NCI-H187 treated with DMSO at 0.1 percent for 48 hours (cell line): ENCODE measurements around the gene LRRC4C.
"Not testable (repeated sequence)": the region's sequence is repeated elsewhere in the genome, so short reads cannot be mapped to it uniquely, and the experiment has no call there.

Source experiments
- DNase-seq: peaks from one replicate; lab custom pipeline; 2025; lab: John Stamatoyannopoulos, UW

Gene LRRC4C

DNA sequence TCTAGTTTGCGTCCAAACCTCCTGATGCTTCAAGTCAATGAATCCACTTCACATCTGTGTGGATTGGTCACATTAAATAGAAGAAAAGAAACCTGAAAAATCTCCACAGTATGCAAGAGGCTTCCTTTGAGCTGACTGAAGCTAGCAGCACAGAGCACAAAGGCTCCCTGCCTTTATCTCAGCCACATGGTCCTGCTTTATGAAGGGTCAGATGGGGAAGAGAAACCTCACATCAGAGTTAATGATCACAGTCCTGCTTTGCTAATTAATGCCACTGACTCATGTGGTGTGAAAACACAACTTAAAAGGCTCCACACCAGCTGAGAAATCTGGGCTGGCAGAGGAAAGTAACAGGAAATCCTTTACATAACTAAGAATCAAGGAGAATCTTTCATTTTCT lies 1291.0 kb downstream of the LRRC4C start:
- no peak for DNase-seq

DNA sequence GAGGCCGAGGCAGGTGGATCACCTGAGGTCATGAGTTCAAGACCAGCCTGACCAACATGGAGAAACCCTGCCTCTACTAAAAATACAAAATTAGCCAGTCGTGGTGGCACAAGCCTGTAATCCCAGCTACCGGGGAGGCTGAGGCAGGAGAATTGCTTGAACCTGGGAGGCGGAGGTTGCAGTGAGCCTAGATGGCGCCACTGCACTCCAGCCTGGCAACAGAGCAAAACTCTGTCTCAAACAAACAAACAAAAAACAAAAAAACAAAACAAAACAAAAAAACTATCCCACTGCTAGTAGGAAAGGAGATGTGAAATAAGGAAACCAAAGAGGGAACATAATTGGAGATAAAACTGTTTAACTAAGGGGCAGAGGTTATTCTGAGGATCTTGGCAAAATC lies 1291.6 kb downstream of the LRRC4C start:
- DNase-seq: not testable (repeated sequence)

DNA sequence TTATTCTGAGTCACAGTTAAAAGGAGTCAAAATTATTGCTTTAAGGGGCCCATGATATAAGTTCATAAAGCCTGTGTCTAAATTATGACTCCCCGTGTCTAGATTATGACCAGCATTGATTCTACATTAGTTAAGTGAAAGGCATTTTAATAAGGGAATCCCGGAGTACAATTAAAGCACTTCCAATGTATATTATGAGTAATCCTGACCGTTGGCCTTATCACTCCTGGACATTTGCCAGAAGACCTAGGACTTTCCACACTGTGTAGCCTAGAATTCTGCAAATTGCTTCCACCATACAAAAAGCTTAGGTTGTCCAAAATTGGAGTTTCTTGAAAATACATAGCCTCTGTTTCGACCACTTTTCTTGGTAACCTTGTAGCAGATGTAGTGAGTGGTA lies 1292.6 kb downstream of the LRRC4C start:
- DNase-seq: no peak

DNA sequence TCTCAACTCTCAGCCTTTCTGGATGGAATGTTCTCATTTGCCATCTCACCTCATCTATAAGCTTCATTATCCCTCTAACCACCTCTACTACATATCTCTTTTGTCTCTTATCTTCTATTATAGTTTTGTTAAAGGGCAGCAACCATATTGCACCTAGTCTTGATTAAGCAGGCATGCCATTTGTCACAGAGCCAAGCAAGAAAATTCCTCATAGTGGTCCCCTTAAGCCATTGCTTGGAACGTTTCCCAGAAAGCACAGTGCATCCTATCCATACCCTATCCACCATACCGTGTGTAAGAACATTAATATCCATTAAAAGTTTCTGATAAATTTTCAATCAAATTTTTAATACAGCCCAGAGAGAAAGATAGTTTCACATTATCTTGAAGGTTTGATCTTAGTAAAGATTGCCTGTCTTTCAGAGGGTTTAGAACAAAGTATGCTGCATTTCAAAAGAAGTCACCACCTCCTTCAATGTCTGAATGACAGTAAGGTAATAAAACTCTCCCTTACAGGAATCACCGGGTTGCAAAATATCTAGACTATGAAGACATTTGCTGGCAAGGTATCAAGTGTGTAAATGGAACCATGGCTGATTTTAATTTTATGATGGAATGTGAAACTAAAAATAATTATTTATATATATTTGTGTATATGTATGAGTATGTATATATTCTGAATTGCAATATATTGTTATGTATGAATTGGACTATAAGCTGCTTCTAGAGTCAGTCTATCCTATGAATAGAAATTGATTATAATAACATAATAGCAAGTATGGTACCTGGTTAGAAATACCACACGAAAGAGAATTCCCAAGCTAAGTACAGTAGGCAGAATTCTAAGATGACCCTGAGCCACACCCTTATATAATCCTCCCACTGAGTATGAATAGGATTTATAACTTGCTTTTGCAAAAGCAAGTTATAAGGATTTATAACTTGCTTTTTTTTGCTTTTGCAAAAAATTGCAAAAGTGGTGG lies 1296.3 kb downstream of the LRRC4C start:
- no peak for DNase-seq

DNA sequence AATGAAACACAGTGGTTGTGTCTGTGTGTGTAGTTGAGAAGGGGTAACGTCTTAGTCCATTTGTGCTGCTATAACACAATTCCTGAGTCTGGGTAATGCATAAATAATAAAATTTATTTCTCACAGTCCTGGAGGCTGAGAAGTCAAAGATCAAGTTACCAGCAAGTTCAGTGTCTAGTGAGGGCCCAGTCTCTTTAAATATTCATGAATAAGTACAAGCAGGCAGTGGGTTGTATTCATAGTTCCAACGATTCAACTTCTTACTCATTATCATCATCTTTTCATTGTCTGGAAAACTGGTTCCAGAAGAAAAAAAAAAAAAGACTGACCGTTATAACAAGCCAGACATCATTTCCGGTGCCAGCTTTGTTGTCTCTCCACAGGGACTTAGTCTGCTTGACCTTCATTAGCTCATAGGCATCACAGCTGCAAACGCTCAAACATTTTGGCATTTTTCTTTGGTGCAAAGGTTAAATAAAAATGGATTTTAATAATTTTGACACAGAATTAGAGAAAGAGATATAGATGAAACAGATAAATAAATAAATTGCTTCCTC lies 1297.5 kb downstream of the LRRC4C start:
- DNase-seq: no peak

DNA sequence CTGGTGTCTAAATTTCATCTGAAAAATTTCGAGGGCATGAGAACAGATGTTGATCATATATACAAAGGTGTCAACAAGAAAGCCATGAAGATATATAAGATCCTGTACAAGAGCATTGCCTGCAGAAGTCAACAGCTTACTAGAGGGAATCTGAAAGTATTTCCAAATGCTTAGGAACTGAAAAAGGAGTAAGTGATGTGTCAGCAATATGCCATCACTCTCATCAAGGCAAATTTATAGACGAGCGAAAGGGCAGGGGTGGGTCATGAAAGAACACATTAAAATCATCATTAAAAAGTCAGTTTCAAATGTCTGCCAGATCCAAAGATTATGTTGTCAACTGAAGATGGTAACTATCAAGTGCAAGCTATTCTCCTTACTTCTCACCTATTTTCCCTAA lies 1299.0 kb downstream of the LRRC4C start:
- no peak for DNase-seq

DNA sequence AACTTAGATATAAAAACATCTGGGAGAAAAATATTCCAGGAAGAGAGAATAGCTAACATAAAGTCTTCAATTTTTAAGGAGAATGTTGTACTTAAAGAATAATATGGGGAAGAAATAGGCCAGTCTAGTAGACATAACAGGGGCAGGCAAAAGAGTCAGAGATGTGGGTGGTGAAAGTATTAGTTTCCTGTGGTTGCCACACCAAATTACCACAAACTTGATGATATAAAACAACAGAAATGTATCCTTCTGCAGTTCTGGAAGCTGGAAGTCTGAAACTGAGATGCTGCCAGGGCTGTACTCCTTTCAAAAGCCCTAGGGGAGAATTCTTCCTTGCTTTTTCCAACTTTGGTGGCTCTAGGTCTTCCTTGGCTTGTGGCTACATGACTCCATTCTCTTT lies 1309.7 kb downstream of the LRRC4C start:
- DNase-seq: no peak

DNA sequence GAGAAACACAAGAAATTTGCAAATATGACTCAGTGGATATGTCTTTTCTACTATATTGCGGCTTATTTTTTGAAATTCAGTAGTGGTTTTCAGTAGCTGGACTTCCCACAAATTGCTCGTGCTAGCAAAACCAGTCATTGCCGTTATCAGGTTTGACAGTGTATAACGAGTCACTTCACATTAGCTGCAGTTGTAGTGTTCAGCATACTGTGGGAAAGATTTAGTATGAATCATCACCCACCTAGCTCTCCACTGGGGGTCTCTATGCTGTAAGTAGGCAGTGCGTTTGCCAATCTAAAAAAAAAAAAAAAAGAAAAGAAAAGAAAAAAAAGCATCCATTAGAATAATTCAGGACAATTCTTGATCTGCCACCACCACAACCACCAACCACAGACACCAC lies 1318.9 kb downstream of the LRRC4C start:
- no peak for DNase-seq

DNA sequence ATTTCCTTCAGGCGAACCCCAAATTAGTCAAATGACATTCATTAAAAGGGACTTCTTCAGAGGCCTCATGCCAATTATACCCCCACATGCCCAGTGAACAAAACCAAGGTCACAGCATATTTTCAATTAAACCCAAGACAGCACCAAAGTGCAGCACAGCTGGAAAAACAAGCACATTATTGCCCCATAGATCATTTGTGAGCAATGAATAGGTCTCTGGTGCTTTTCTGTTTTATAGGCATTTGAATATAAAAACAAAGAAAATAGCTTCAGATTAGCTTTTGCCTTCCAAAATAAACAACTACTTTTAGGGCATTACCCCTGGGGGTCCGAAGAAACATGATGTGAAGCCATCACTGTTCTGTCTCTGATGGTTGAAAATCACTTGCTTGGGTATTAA lies 1319.9 kb downstream of the LRRC4C start:
- DNase-seq: no peak

DNA sequence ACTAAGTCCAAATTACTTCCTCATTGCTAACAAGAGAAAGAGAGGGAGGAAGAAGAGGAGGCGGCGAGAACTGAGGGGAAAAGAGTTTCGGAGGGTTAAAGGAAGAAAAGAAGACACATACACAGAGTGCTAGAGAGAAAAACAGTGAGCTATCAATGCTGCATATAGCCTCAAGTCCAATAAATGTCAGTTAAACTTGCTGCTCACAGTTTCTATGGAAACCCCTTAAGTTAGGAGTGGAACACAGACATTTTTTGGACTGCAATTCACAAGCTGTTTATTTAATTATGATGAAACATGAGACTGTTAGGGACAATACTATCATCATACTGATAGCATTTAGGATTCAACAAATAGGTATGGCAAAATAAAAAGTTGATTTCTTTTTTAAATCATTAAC lies 1320.4 kb downstream of the LRRC4C start:
- DNase-seq: no peak

DNA sequence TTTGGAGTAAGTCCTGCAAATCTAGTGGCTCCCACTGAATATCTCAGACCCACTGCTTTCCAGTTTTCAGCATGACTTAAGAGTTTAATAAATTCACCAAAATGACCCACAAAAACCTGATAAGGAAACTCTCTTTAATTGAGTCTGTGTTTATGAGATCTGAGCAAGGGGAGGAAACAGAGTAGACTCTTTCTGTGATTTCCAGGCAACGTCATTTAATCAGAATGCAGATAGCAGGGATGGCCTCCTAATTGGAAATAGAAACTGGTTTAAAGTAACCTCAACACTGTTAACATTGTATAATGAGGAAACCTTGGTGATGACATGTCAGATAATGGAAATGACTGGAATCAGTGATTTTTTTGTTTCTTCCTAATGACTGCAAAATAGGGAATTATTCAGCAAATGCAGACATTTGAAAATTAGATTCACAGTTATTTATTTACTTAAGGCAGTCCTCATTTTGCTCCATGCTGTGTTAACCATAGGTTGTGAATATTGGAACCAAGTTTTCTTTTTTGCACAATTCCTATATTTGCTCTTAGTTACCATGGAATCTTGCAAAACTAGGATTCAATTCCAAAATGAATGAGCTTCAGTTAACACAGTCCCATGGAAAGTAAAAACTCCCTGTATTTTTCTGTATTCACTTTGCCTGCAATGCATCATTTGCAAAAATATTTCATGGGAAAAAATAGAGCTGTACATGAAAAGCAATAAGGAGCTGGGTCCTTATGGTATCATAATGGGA lies 1324.5 kb downstream of the LRRC4C start:
- DNase-seq: no peak

DNA sequence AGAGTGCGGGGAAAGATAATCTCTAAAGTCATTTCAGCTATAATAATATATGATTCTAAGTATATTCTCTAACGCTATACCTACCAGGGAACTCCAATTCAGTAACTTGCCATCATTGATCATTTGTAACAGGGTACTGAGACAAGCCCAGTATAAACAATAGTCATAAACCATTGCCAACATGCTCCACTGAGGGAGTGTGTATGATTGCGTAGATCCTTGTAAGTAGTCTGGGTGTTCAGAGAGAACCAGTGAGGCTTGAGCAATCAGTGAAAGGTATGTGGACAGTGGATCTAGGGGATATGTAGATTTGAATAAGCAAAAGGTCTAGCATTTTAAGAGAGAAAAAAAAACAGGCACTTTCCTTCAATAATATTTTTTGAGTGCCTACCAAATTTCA lies 1326.0 kb downstream of the LRRC4C start:
- DNase-seq: no peak

DNA sequence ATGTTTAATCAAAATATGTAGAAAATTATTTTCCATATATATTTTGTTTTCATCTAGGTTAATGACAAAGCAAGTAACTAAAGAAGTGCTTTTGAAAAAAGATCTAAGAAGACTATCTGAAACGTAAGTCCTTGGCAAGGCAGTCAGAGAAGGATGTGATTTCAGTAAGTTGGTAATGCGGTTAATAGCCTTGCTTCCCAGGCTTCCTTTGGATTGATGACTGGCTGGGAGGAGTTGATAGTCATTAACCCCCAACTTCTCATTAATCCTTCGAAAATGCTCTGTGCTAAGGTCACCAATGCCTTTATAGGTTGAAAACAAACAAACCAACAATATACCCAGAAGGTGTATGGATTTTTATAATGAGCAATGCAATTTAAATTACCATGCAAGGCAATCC lies 1326.5 kb downstream of the LRRC4C start:
- no peak for DNase-seq

DNA sequence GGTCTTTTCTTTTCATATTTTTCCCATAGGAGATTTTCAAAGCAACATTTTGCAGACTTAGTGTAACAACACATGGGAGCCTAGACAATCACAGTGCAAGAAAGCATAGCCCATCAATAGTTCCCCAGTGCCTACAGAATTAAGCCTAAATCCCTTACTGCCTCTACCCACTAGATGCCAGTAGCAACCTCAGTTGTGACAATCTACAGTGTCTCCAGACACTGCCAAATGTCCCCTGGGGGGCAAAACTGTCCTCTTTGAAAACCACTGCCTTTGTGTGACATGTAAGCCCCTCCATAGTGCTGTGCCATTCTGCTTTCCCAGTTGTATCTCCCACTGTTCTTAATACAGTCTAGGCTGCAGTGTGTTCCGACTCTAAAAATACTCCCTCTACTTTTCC lies 1329.0 kb downstream of the LRRC4C start:
- no peak for DNase-seq

DNA sequence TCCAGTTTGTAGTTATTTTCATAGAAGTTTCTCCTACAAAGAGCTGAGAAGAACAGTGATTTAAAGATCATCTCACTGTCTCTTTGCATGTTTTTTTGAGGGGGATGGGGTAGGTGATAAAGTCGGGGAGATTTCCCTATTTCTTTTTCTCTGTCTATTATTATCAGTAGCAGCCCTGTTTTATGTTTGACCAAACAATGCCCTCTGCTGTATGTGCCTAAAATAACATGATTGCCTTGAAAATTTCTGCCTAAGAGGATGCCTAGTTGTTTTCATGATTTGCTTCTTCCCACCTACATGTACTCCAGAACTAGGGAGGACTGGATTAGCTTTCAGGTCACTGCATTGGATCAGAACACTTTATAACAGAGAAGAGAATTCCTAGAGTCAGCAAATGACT lies 1330.2 kb downstream of the LRRC4C start:
- no peak for DNase-seq

DNA sequence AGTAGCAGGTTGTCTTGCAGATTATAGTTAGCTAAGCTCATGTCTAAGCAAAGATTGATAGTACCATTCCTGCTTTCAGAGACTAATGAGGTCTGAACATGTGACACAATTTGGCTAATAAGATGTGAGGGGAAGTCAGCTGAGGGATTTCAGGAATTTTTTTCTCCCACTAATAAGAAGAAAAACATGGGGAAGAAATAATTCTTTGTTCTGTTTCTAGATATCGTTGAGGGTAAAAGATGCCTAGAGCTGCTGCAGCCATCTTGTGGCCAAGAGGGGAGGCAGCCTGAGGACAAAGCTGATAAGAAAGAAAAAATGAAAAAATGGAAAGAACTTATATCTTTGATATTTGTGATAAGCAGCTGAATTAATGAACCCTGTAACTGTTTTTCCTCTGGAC lies 1334.4 kb downstream of the LRRC4C start:
- no peak for DNase-seq

DNA sequence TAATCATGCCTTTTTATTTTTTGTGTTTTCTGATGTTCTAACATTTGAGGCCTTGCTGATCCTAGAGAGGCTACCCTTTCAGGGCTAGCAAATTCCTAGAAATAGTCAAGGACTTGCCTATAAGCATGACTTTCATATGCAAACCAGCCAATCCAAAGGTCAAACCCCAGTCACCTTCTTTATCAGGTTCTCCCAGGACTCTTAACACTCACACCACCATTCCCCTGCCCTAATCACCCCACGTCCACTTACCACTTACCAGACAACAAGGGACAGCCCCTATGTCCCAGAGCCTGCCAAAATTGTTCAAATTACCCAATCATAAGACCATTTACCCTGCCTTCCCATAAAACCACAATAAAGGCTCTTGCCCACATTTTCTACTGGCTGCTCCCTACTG lies 1339.8 kb downstream of the LRRC4C start:
- DNase-seq: no peak

DNA sequence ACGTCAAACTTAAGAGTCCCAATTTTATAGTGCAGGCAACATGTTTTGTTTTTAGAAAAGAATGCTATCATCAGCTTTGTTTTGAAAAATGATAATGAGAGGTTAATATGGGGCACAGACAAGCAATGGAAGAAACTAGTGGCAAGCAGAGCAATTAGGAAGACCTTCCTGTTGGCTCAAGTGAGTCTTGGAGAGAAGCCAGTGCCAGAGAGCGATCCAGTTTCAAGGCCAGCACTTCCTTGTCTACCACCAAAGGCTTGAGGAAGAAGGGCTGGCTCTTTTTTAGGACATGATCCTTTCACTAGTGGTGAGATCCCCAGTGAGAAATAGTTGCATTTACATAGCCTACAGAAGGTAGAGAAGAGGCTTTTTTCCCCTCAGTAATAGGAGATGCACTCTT lies 1340.7 kb downstream of the LRRC4C start:
- no peak for DNase-seq

DNA sequence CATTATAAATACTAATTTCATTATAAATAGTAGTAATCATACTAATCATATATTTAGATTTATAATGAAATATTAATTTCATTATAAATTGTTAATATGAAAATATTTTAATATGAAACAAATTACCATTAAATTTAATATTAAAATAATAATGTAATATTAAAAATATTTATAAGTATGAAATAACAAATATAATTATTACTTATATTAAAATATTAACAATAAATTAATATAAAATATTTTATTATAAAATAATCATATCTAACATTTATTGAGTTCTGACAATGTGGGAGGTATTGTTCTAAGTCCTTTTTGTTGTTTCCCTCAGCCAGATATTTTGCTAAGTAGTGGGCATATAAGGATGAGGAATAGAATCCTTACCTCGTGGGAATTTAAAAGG lies 1341.4 kb downstream of the LRRC4C start:
- no peak for DNase-seq

DNA sequence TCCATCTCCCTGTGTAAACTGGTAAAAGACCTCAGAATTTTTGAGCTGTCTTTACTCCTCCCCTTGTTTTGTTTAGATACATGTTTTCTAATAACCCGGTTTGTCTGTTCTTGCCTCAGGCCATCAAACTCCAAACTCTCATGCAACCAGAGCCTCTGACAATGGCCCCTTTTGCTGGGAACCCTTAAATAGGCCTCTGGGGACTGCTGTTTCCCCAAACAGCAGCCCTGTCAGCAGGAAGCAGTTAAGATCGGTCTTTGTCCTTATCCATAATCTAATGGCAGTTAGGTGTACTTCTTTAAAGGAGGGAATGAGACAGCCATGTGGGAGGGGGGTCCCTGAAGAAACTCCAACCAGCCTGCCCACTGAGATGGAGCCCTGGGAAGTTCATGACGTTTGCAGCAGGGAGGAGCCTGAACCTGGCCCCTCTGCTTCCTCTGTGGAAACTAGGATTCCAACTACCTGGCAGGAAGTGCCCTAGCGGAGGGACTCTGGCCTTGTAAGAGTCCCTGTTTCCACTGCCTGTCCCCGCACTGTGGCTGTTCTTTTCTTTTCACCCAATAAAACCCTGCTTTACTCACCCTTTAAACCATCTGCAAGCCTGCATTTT lies 1354.4 kb downstream of the LRRC4C start:
- no peak for DNase-seq

DNA sequence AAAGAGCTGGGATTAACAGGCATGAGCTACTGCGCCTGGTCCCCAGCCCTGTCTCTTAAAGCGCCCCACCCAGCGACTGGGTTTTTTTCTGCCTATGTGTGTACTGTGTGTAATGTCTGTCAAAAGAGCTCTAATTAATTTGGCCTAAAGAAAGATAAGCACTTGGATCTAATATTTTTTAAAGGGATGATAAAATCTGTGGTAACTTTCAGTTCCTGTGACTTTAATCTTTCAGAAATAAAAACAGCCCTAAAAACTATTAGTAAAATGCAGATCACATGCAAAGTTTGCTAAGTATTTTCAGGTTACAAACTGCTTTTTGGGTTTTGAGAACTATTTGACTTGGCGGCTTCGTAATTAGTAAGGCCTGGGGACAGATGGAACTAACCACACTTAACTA lies 1358.7 kb downstream of the LRRC4C start:
- DNase-seq: no peak

DNA sequence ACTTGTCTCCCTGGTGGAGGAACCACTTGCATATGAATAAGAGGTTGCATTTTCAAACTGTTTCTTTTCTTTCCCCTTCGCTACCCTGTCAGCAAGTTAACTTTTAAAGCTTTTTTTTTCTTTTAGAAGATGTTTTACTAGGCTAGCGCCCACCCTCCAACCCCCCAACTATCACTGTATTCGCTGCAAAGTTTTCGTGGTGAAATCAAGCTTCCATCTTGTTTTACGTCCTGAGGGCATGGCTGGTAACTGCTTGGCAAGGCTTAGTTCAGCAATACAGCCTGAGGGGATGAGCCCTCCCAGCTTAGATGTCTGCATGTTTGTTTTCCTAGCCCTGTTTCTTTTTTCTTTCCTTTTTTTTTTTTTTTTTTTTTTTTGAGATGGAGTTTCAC lies 1359.3 kb downstream of the LRRC4C start:
- no peak for DNase-seq
